Gastrocnemius medialis (tissue), 4 donors: ENCODE measurements around the gene ARSI.

Source experiments
- POLR2A ChIP-seq, 2 donors: fragments of 450-650 bp; IDR thresholded peaks; one replicate each; pipeline ENCODE4 v1.6.1; 2017; ENCODE audit warnings: antibody characterized with exemption in 2 of 2, mild to moderate bottlenecking in 2 of 2, moderate library complexity in 2 of 2
- TF ChIP-seq, protein P1 (sequence below), 5 experiments: fragments of 450-650 bp in 3 of 5; fragments of 200-600 bp in 2 of 5; sonication (generic) in 2 of 5; IDR thresholded peaks in 4 of 5; conservative IDR thresholded peaks in 1 of 5; 1 replicate in 4 of 5; 2 replicates in 1 of 5; pipeline ENCODE4 v1.5.1; 2016 to 2019; ENCODE audit warnings: antibody characterized with exemption in 5 of 5, mild to moderate bottlenecking in 3 of 5, moderate library complexity in 3 of 5

DNA sequence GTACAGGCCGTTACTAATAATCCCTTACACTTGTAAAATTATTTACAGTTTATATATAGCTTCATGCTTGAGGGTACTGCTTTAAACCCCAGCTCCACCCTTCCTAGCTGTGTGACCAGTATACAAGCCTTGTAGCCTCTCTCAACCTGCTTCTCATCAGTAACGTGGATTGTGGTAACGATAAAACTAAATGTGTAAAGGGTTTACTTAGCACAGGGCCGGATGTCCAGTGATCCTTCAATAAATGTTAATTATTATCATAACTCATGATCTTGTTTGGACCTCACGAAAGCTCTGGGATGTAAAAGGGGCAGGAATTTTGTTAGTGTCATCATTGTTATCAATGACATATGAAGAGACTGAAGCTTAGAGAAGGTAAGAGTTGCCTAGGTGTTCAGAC lies 7.5 kb upstream of the ARSI start:
- TF ChIP-seq, protein P1, sequence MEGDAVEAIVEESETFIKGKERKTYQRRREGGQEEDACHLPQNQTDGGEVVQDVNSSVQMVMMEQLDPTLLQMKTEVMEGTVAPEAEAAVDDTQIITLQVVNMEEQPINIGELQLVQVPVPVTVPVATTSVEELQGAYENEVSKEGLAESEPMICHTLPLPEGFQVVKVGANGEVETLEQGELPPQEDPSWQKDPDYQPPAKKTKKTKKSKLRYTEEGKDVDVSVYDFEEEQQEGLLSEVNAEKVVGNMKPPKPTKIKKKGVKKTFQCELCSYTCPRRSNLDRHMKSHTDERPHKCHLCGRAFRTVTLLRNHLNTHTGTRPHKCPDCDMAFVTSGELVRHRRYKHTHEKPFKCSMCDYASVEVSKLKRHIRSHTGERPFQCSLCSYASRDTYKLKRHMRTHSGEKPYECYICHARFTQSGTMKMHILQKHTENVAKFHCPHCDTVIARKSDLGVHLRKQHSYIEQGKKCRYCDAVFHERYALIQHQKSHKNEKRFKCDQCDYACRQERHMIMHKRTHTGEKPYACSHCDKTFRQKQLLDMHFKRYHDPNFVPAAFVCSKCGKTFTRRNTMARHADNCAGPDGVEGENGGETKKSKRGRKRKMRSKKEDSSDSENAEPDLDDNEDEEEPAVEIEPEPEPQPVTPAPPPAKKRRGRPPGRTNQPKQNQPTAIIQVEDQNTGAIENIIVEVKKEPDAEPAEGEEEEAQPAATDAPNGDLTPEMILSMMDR (IDR thresholded peaks at IDR 0.05 in 4 of 5, conservative IDR thresholded peaks at IDR 0.05 in 1 of 5): no peak
- no peak for TF ChIP-seq POLR2A (IDR thresholded peaks at IDR 0.05)
